Effector memory CD4-positive, alpha-beta T cell (primary cell): ENCODE measurements around the gene ANKRD40.

Experiments
- DNase-seq, 3 donors: peaks; one replicate each; pipeline ENCODE4 v3.0.0-alpha.2; 2020
- H3K27ac ChIP-seq: 2 replicates; pipeline ENCODE4 v1.7.0; 2013; ENCODE audit warnings: mild to moderate bottlenecking, low read length, moderate library complexity; ENCODE audit not compliant: insufficient read depth, poor library complexity, severe bottlenecking
- H3K27me3 ChIP-seq: replicated peaks from 2 replicates; pipeline ENCODE4 v1.7.0; 2013; ENCODE audit warnings: mild to moderate bottlenecking, low read length; ENCODE audit not compliant: insufficient read depth, control insufficient read depth, poor library complexity, severe bottlenecking
- H3K36me3 ChIP-seq: 2 replicates; pipeline ENCODE4 v1.7.0; 2013; ENCODE audit warnings: mild to moderate bottlenecking, low read length, moderate library complexity; ENCODE audit not compliant: control insufficient read depth, insufficient read depth
- H3K4me1 ChIP-seq: 2 replicates; pipeline ENCODE4 v1.7.0; 2013; ENCODE audit warnings: low read length, mild to moderate bottlenecking; ENCODE audit not compliant: control insufficient read depth, insufficient read depth, poor library complexity, severe bottlenecking
- H3K4me3 ChIP-seq: 2 replicates; pipeline ENCODE4 v1.7.0; 2013; ENCODE audit warnings: low read length, low read depth, mild to moderate bottlenecking; ENCODE audit not compliant: insufficient read depth, poor library complexity, severe bottlenecking
- H3K9me3 ChIP-seq: 2 replicates; pipeline ENCODE4 v1.7.0; 2013; ENCODE audit warnings: mild to moderate bottlenecking, low read length, moderate library complexity; ENCODE audit not compliant: control insufficient read depth

Gene ANKRD40

DNA sequence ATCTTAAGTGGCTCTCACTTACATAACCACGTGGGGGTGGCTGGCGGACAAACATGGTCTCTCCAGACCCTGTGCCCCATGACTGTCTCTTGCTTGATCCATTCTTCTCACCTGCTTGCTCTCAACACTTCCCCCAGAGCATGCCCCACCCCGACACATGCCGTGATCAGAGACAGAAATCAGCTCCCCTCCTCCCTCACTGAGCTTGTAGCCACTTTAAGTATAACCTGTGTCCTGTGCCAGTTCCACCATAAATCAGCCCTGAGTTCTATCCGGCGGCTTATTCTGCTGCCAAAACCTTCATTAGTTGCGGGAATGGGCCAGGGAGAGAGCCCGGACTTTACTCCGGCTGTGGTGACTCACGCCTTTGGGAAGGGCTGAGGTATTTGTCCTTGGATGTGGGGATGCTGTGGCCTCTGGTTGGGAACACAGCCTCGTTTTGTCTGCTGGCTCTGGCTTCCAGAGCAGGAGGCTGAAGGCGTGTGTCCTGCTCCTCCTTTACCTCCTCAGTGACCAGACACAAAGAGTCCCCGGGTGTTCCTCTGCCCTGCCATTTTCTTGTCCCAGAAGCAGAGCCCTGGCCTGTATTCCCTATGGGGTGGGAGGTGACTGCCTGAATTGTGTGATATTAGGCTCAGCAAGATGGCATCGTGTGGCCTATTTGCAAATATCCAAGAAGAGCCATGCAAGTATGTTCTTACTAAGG is 21.1 kb downstream of the ANKRD40 start:
- Histone ChIP-seq H3K4me1 (no peaks in the 10 kb centered on the region), H3K9me3 (no peaks in the 10 kb centered on the region), H3K27me3 (no peaks in the 10 kb centered on the region), H3K36me3 (no peaks in the 10 kb centered on the region), H3K27ac (no peak overlapping the region), H3K4me3 (no peak overlapping the region)
- no peak for DNase-seq

DNA sequence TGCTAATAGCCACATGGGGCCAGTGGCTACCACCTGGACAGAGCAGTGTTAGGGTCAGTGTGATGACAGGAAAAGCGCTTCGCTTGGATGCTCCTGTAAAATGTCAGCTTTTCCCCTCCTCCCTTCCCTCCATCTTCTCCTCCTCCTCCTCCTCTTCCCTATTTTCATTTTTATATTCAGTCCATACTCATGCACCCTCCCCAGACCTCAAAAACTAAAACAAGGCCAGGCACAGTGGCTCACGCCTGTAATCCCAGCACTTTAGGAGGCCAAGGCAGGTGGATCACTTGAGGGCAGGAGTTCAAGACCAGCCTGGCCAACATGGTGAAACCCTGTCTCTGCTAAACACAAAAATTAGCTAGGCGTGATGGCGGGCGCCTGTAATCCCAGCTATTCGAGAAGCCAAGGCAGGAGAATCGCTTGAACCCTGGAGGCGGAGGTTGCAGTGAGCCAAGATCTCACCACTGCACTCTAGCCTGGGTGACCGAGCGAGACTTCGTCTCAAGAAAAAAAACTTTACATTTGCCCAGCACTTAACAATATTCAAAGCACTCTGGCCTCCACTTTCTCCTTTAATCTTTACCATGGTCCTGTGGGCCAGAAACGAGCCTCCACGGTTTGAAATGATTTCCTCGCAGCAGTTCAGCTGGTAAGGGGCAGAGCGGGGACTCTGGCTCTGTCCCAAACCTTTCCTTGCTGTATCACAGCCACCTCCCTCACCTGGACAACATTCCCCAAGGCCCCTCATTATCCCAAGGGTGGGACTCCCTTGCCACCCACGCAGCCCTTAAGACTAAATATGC is 21.8 kb downstream of the ANKRD40 start:
- Histone ChIP-seq H3K4me1 (no peaks in the 10 kb centered on the region), H3K27ac (no peak overlapping the region), H3K4me3 (no peak overlapping the region), H3K36me3 (no peaks in the 10 kb centered on the region), H3K9me3 (no peaks in the 10 kb centered on the region), H3K27me3 (no peaks in the 10 kb centered on the region)
- DNase-seq, result no peak

GRCh38 chr17:50685334-50685665 is 22.4 kb downstream of the ANKRD40 start:
- Histone ChIP-seq H3K36me3 (no peaks in the 10 kb centered on the region), H3K27ac (no peak overlapping the region), H3K27me3 (no peaks in the 10 kb centered on the region), H3K4me1 (no peaks in the 10 kb centered on the region), H3K9me3 (no peaks in the 10 kb centered on the region), H3K4me3 (no peak overlapping the region)
- DNase-seq, result no peak

DNA sequence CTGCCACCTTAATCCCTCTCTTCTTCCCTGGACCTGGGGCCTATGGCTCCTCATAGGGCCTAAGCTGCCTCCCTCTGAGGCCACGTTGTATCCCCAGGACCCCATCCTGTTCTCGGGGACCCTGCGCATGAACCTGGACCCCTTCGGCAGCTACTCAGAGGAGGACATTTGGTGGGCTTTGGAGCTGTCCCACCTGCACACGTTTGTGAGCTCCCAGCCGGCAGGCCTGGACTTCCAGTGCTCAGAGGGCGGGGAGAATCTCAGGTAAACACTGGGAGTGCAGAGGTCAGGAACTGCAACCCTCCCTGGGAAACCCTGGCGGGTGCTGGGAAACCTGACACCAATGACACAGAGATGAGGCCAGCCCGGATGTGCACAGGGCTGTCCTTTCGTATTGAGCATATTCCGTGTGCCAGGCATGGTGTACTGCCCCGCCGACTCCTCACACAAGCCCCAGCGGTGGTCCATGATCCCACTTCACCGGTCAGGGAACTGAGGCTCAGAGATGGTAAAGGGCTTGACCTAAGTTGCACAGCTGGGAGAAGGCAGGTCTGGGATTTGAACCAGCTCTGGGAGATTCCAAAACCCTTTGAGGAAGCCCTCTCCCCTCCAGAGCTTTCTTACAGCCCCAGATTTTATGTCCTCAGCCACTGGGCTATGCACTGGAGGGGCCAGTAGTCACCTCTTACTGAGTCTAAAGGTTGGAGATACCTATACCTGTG is 22.9 kb downstream of the ANKRD40 start:
- Histone ChIP-seq H3K4me1 (no peaks in the 10 kb centered on the region), H3K9me3 (no peaks in the 10 kb centered on the region), H3K27ac (no peak overlapping the region), H3K27me3 (no peaks in the 10 kb centered on the region), H3K4me3 (no peak overlapping the region), H3K36me3 (no peaks in the 10 kb centered on the region)
- no peak for DNase-seq

DNA sequence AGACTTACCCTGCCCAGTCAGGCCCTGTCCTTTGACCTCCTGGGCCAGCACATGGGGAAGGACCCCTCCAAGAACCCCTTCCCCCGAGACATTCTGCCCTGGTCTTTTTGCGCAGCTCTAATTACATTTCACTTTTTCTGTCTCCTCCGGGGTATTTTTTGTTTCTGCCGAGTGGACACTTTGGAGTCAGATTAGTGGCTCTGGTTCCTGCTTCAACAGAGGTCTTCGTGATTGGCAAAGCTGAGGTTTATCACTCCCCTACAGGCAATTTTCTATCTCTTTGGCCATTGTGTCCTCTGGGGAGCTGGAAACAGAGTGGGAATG is 23.5 kb downstream of the ANKRD40 start:
- Histone ChIP-seq H3K4me1 (no peaks in the 10 kb centered on the region), H3K27me3 (no peaks in the 10 kb centered on the region), H3K4me3 (no peak overlapping the region), H3K9me3 (no peaks in the 10 kb centered on the region), H3K36me3 (no peaks in the 10 kb centered on the region), H3K27ac (no peak overlapping the region)
- no peak for DNase-seq

DNA sequence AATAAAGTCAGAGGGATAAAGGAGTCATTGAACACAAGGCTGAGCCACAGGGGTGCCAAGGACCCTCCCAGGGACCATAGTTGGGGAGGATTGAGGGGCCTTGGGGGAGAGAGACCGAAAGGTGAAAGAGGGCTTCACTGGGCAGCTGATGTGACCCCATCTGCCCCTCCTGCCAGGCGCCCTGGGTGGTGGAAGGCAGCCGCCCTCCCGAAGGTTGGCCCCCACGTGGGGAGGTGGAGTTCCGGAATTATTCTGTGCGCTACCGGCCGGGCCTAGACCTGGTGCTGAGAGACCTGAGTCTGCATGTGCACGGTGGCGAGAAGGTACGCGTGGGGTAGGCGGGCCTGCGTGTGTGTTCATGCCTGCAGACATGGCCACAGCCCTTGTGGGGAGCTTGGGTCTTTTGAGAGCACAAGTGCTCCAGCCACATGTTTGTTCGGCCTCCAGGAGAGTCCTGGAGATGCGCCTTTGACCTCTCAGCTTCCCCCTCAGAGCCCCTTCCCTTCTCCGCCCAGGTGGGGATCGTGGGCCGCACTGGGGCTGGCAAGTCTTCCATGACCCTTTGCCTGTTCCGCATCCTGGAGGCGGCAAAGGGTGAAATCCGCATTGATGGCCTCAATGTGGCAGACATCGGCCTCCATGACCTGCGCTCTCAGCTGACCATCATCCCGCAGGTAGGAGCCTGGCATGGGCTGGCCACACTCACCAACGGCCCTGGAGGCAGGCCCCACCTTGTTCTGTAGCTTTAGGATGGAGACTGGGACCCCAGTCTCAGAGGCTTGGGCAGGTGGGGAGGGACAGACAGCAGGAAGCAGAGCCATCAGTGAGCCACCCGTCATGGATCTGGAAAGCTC is 24.1 kb downstream of the ANKRD40 start:
- Histone ChIP-seq H3K27ac (no peak overlapping the region), H3K9me3 (no peaks in the 10 kb centered on the region), H3K4me1 (no peaks in the 10 kb centered on the region), H3K36me3 (no peaks in the 10 kb centered on the region), H3K4me3 (no peak overlapping the region), H3K27me3 (no peaks in the 10 kb centered on the region)
- DNase-seq, result no peak

DNA sequence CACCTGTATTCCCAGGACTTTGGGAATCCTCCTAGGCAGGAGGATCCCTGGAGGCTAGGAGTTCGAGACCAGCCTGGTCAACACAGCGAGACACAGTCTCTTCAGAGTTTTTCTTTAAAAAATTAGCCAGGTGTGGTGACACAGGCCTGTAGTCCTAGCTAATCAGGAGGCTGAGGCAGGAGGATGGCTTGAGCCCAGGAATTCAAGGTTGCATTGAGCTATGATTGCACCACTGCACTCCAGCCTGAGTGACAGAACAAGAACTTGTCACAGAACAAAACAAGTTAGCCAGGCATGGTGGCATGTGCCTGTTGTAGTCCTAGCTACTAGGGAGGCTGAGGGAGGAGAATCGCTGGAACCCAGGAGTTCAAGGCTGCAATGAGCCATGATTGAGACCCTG is 24.8 kb downstream of the ANKRD40 start:
- H3K27ac ChIP-seq, result no peak overlapping the region
- H3K27me3 ChIP-seq, result no peaks in the 10 kb centered on the region
- H3K36me3 ChIP-seq, result no peaks in the 10 kb centered on the region
- no peak overlapping the region for H3K4me3 ChIP-seq
- H3K4me1 ChIP-seq, result no peaks in the 10 kb centered on the region
- DNase-seq, result no peak
- no peaks in the 10 kb centered on the region for H3K9me3 ChIP-seq

GRCh38 chr17:50682441-50682840 is 25.3 kb downstream of the ANKRD40 start:
- H3K9me3 ChIP-seq, result no peaks in the 10 kb centered on the region
- H3K36me3 ChIP-seq, result no peaks in the 10 kb centered on the region

DNA sequence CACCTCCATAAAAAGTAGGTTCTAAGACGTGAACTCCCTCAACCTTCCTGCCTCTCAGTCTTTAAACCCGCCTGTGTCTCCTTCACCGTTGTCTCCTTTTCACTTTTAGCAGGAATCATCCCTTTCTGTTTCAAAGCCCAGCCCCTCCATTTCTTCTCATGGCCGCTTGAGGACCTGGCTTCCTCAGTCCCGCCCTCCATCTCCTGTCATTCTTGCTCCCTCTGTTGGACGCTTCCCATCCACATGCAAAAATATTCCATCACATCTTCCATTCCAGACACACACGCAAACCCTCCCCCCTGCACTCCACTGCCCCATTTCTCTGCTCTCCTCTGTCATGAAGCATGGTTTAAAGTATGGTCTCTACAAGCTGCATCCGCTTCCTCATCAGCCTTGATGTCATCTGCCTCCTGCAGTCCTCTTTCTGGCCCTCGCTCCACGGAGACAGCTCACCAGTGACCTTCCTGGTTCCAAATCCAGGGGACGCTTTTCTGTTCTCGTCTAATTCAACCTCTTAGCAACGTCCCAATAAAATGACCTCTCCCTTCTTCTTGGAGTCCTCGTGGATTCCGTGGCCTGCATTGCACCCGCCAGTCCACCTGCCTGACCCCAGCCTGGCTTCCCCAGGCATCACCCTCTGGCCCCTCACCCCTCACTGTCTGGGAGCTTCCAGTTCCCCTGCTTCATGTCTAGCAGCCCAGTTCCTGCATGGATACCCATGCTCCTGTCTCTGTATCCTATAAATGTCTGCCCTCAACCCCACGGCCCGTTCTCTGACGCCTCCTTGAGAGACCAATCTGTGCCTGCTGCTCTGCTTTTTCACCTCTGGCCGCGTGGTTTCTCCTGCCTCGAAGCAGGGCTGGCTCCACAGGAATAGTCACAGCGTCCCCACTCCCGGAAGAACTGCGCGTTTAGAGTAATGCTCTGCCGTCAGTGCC is 26.2 kb downstream of the ANKRD40 start:
- no peak for DNase-seq
- no peaks in the 10 kb centered on the region for H3K9me3 ChIP-seq

More at GRCh38 chr17:50682441-50682840, 25.3 kb downstream of the ANKRD40 start:
- H3K4me1 ChIP-seq, result no peaks in the 10 kb centered on the region
- H3K27ac ChIP-seq, result no peak overlapping the region
- DNase-seq, result no peak
- H3K27me3 ChIP-seq, result no peaks in the 10 kb centered on the region
- H3K4me3 ChIP-seq, result no peak overlapping the region

More for the DNA sequence above, 26.2 kb downstream of the ANKRD40 start:
- no peaks in the 10 kb centered on the region for H3K4me1 ChIP-seq
- H3K27me3 ChIP-seq, result no peaks in the 10 kb centered on the region
- no peak overlapping the region for H3K4me3 ChIP-seq
- no peaks in the 10 kb centered on the region for H3K36me3 ChIP-seq
- no peak overlapping the region for H3K27ac ChIP-seq
